Gastroesophageal sphincter (tissue), 4 donors: ENCODE results near the gene CRACR2B. TPM values are rescaled to one million over a fixed set of nuclear protein-coding genes. Genes with fewer than 3 reads are reported as not detected.

Experiments
- ATAC-seq: fragments of 150-250 bp; one replicate; pipeline ENCODE4 v1.9.1; 2016; ENCODE audit warnings: mild to moderate bottlenecking, moderate library complexity
- H3K27ac ChIP-seq, 4 donors: fragments of 200-600 bp; sonication (generic) in 3 of 4; 1 replicate in 3 of 4; 2 replicates in 1 of 4; pipeline ENCODE4 v1.5.1; 2016 to 2019
- H3K27me3 ChIP-seq: fragments of 200-600 bp; sonication (generic); one replicate; pipeline ENCODE4 v1.5.1; 2019
- H3K36me3 ChIP-seq, 2 donors: fragments of 200-600 bp; sonication (generic); one replicate each; pipeline ENCODE4 v1.5.1; 2019; ENCODE audit warnings: control low read depth in 1 of 2
- H3K4me1 ChIP-seq, 3 donors: fragments of 200-600 bp; sonication (generic); 1 replicate in 2 of 3; 2 replicates in 1 of 3; pipeline ENCODE4 v1.5.1; 2016 to 2019; ENCODE audit warnings: control low read depth in 2 of 3
- H3K4me3 ChIP-seq, 2 donors: fragments of 200-600 bp; sonication (generic); one replicate each; pipeline ENCODE4 v1.5.1; 2019; ENCODE audit warnings: mild to moderate bottlenecking in 1 of 2, moderate library complexity in 1 of 2
- H3K9me3 ChIP-seq, 3 donors: fragments of 200-600 bp; sonication (generic); one replicate each; pipeline ENCODE4 v1.5.1; 2017 to 2019; ENCODE audit warnings: control low read depth in 2 of 3
- CTCF ChIP-seq, 4 experiments: fragments of 200-600 bp in 2 of 4; fragments of 450-650 bp in 2 of 4; sonication (generic) in 1 of 4; IDR thresholded peaks; one replicate each; pipeline ENCODE4 v1.5.1; 2017 to 2019; ENCODE audit warnings: antibody characterized with exemption in 4 of 4, mild to moderate bottlenecking in 2 of 4, moderate library complexity in 2 of 4
- EP300 ChIP-seq: sonication (generic); formaldehyde crosslinking; IDR thresholded peaks from one replicate; pipeline ENCODE4 v1.6.1; 2017; ENCODE audit warnings: antibody characterized with exemption, mild to moderate bottlenecking
- POLR2A ChIP-seq, 2 donors: fragments of 450-650 bp; IDR thresholded peaks; one replicate each; pipeline ENCODE4 v1.6.1; 2017; ENCODE audit warnings: antibody characterized with exemption in 2 of 2, mild to moderate bottlenecking in 2 of 2, moderate library complexity in 1 of 2
- POLR2AphosphoS5 ChIP-seq: sonication (generic); formaldehyde crosslinking; IDR thresholded peaks from one replicate; pipeline ENCODE4 v1.6.1; 2017; ENCODE audit warnings: antibody characterized with exemption
- WGBS, 2 donors: methylation state at CpG; one replicate each; pipeline ENCODE4 v1.1.5; 2018; ENCODE audit warnings: low coverage in 1 of 2; 5-methylcytosine and 5-hydroxymethylcytosine counted together
- total RNA-seq, 4 donors: library from RNA; depleted of rRNA; stranded (reverse); fragments of >200 nt; gene quantifications; one replicate each; pipeline ENCODE4 v1.1.0, GENCODE V29; 2016

CRACR2B gene
- total RNA-seq, 4 donors from 2014 or later, result 4.1 to 10.3 (median 6.4) TPM

- 100% methylated on average over 1 of the region's 15 CpGs; no CpG with 5 or more reads in 1 of the 2 donors for WGBS, 2 donors
- peaks cover 0 to 61% (median 26%) of the 10 kb centered on the region in 3 donors for H3K4me1 ChIP-seq
- ATAC-seq, result no peak
Measured at GRCh38 chr11:792535-792821, 35.2 kb upstream of the CRACR2B start.

GRCh38 chr11:792873-793272 lies 34.8 kb upstream of the CRACR2B start:
- no peaks in the 10 kb centered on the region for H3K9me3 ChIP-seq

More at GRCh38 chr11:792535-792821, 35.2 kb upstream of the CRACR2B start:
- TF ChIP-seq POLR2A (IDR thresholded peaks at IDR 0.05) (no peak), CTCF (IDR thresholded peaks at IDR 0.05) (no peak), POLR2AphosphoS5 (no peak), EP300 (no peak)
- no peak overlapping the region for H3K4me3 ChIP-seq
- H3K27me3 ChIP-seq, result peaks cover 41% of the 10 kb centered on the region
- H3K27ac ChIP-seq, result no peak overlapping the region
- no peaks in the 10 kb centered on the region for H3K9me3 ChIP-seq
- peaks cover 0 to 35% of the 10 kb centered on the region in 2 donors for H3K36me3 ChIP-seq

GRCh38 chr11:793556-793955 lies 34.2 kb upstream of the CRACR2B start:
- Histone ChIP-seq H3K27ac (no peak overlapping the region), H3K4me3 (no peak overlapping the region), H3K36me3 (peaks cover 0 to 35% of the 10 kb centered on the region in 2 donors), H3K4me1 (peaks cover 0 to 72% (median 26%) of the 10 kb centered on the region in 3 donors), H3K27me3 (peaks cover 31% of the 10 kb centered on the region), H3K9me3 (no peaks in the 10 kb centered on the region)
- no peak for TF ChIP-seq CTCF (IDR thresholded peaks at IDR 0.05)
- WGBS, 2 donors, result no CpG with 5 or more reads among the region's 7 CpGs
- ATAC-seq, result no peak

More at GRCh38 chr11:792873-793272, 34.8 kb upstream of the CRACR2B start:
- H3K36me3 ChIP-seq, result peaks cover 0 to 35% of the 10 kb centered on the region in 2 donors
- no peak overlapping the region for H3K4me3 ChIP-seq
- H3K4me1 ChIP-seq, result peaks cover 0 to 65% (median 26%) of the 10 kb centered on the region in 3 donors
- TF ChIP-seq EP300, result no peak
- TF ChIP-seq CTCF (IDR thresholded peaks at IDR 0.05), result no peak
- no peak for TF ChIP-seq POLR2AphosphoS5
- TF ChIP-seq POLR2A (IDR thresholded peaks at IDR 0.05), result no peak
- 60 to 80% methylated on average over 1 of the region's 13 CpGs for WGBS, 2 donors
- ATAC-seq, result no peak
- peaks cover 38% of the 10 kb centered on the region for H3K27me3 ChIP-seq
- no peak overlapping the region for H3K27ac ChIP-seq

- H3K27ac ChIP-seq, result no peak overlapping the region
- peaks cover 0 to 72% (median 26%) of the 10 kb centered on the region in 3 donors for H3K4me1 ChIP-seq
- H3K36me3 ChIP-seq, result peaks cover 0 to 39% of the 10 kb centered on the region in 2 donors
- peaks cover 25% of the 10 kb centered on the region for H3K27me3 ChIP-seq
- no peak for ATAC-seq
- no peaks in the 10 kb centered on the region for H3K9me3 ChIP-seq
- TF ChIP-seq CTCF (IDR thresholded peaks at IDR 0.05) (no peak), EP300 (no peak), POLR2A (IDR thresholded peaks at IDR 0.05) (no peak), POLR2AphosphoS5 (no peak)
- 91% methylated on average over 5 of the region's 31 CpGs; no CpG with 5 or more reads in 1 of the 2 donors for WGBS, 2 donors
- H3K4me3 ChIP-seq, result no peak overlapping the region
Measured at GRCh38 chr11:794013-794765, 33.5 kb upstream of the CRACR2B start.
